HG03354 (cell line): ENCODE data around the gene IGF1R.
"Not testable (repeated sequence)": the region's sequence is repeated elsewhere in the genome, so short reads cannot be mapped to it uniquely, and the experiment has no call there.

ENCODE experiments used
- ATAC-seq: cut with Tn5 transposase; IDR thresholded peaks from one replicate; pipeline ENCODE4 v1.9.1; 2021; ENCODE audit warnings: mild to moderate bottlenecking; ENCODE audit not compliant: unreplicated experiment, poor library complexity, severe bottlenecking

Gene IGF1R

GRCh38 chr15:98958918-98959639 lies 310.7 kb downstream of the IGF1R start:
- ATAC-seq = no peak

GRCh38 chr15:98959640-98960007 lies 311.3 kb downstream of the IGF1R start:
- ATAC-seq = no peak

GRCh38 chr15:98960555-98961050 lies 312.3 kb downstream of the IGF1R start:
- no peak for ATAC-seq

- ATAC-seq = no peak
Measured at GRCh38 chr15:98963444-98963843, 315.1 kb downstream of the IGF1R start.

- ATAC-seq = no peak
Measured at GRCh38 chr15:98964466-98965133, 316.3 kb downstream of the IGF1R start.

- not testable (repeated sequence) for ATAC-seq
Measured at GRCh38 chr15:98965134-98965491, 316.8 kb downstream of the IGF1R start.

- no peak for ATAC-seq
Measured at GRCh38 chr15:98965597-98965996, 317.3 kb downstream of the IGF1R start.

GRCh38 chr15:98966091-98966787 lies 317.9 kb downstream of the IGF1R start:
- ATAC-seq = no peak

- ATAC-seq = no peak
Measured at GRCh38 chr15:98967096-98967495, 318.8 kb downstream of the IGF1R start.

- no peak for ATAC-seq
Measured at GRCh38 chr15:98967916-98968315, 319.6 kb downstream of the IGF1R start.

- ATAC-seq = no peak
Measured at GRCh38 chr15:98968576-98968975, 320.2 kb downstream of the IGF1R start.

GRCh38 chr15:98969126-98969735 lies 320.9 kb downstream of the IGF1R start:
- no peak for ATAC-seq

- no peak for ATAC-seq
Measured at GRCh38 chr15:98970799-98971198, 322.5 kb downstream of the IGF1R start.

GRCh38 chr15:98976500-98976899 lies 328.2 kb downstream of the IGF1R start:
- no peak for ATAC-seq

- ATAC-seq = no peak
Measured at GRCh38 chr15:98977441-98977840, 329.1 kb downstream of the IGF1R start.

GRCh38 chr15:98978153-98978552 lies 329.8 kb downstream of the IGF1R start:
- no peak for ATAC-seq

- no peak for ATAC-seq
Measured at GRCh38 chr15:98980899-98981228, 332.5 kb downstream of the IGF1R start.

- ATAC-seq = no peak
Measured at GRCh38 chr15:98981851-98982722, 333.7 kb downstream of the IGF1R start.

GRCh38 chr15:98983334-98983733 lies 335.0 kb downstream of the IGF1R start:
- ATAC-seq = no peak

- no peak for ATAC-seq
Measured at GRCh38 chr15:98986281-98986680, 337.9 kb downstream of the IGF1R start.
